D721Med (cell line): ENCODE results near the gene KCNA2.

ENCODE experiments used
- DNase-seq: peaks from one replicate; pipeline ENCODE4 v3.0.0; 2011; ENCODE audit warnings: low spot score; ENCODE audit not compliant: insufficient read length
- FAIRE-seq: peaks from 2 replicates; lab custom pipeline; 2011; peaks lifted over from hg19 to GRCh38; lab: Jason Lieb, UNC
- CTCF ChIP-seq: IDR thresholded peaks from 2 replicates; pipeline ENCODE4 v1.5.1; 2012; ENCODE audit warnings: mild to moderate bottlenecking, control low read depth; ENCODE audit not compliant: insufficient read depth; ENCODE audit errors: missing control alignments

KCNA2 gene

GRCh38 chr1:110610084-110610483 lies 3.9 kb upstream of the KCNA2 start:
- no peak for FAIRE-seq
- no peak for DNase-seq
- no peak for TF ChIP-seq CTCF

GRCh38 chr1:110608247-110608646 lies 2.1 kb upstream of the KCNA2 start:
- FAIRE-seq, result no peak

GRCh38 chr1:110607536-110608230 lies 1.5 kb upstream of the KCNA2 start:
- TF ChIP-seq CTCF, result no peak
- FAIRE-seq (no peak), DNase-seq (no peak)

More at GRCh38 chr1:110608247-110608646, 2.1 kb upstream of the KCNA2 start:
- no peak for DNase-seq
- TF ChIP-seq CTCF, result no peak

- FAIRE-seq, result no peak
- TF ChIP-seq CTCF, result no peak
- no peak for DNase-seq
Measured at GRCh38 chr1:110606657-110607535, 738 bp upstream of the KCNA2 start.

GRCh38 chr1:110605446-110605845 lies 712 bp downstream of the KCNA2 start:
- FAIRE-seq (no peak), DNase-seq (no peak)
- no peak for TF ChIP-seq CTCF

- no peak for TF ChIP-seq CTCF
- no peak for DNase-seq
- FAIRE-seq, result no peak
Measured at GRCh38 chr1:110604586-110605148, 1.5 kb downstream of the KCNA2 start.
